OCI-LY7 (cell line): ENCODE measurements around the gene SPR. TPM values are rescaled to one million over a fixed set of nuclear protein-coding genes. Genes with fewer than 3 reads are reported as not detected.

Experiments used
- BruUV-seq: library from RNA; stranded (reverse); fragments of 400-500 nt; replicated peaks from 2 replicates; lab custom pipeline; 2021; lab: Mats Ljungman, UMichigan
- CTCF ChIA-PET: fragments of 300-600 bp; sonication (Branson Sonifier 250); formaldehyde crosslinking; loops from one replicate; lab custom pipeline; 2022; ENCODE audit warnings: antibody characterized with exemption; ENCODE audit not compliant: unreplicated experiment; lab: Charles Lee
- POLR2A ChIA-PET: fragments of 300-600 bp; sonication (Branson Sonifier 250); formaldehyde crosslinking; loops from one replicate; lab custom pipeline; 2022; ENCODE audit warnings: antibody characterized with exemption; lab: Charles Lee
- DNase-seq: peaks from one replicate; pipeline ENCODE4 v3.0.0-alpha.2; 2015; ENCODE audit warnings: low spot score
- H2AFZ ChIP-seq: fragments of 200-600 bp; sonication (generic), shearing (Covaris generic); 2 replicates; pipeline ENCODE4 v1.6.1; 2014; ENCODE audit warnings: mild to moderate bottlenecking, antibody characterized with exemption, low read length, moderate library complexity
- H3K27ac ChIP-seq: fragments of 200-600 bp; sonication (generic); 2 replicates; pipeline ENCODE4 v1.5.1; 2014; ENCODE audit warnings: mixed run types, low read depth, mild to moderate bottlenecking, moderate library complexity, low read length, inconsistent platforms; ENCODE audit not compliant: poor library complexity, severe bottlenecking
- H3K36me3 ChIP-seq: fragments of 200-600 bp; sonication (generic); 2 replicates; pipeline ENCODE4 v1.6.1; 2014; ENCODE audit warnings: mild to moderate bottlenecking, antibody characterized with exemption, low read length, moderate library complexity, mixed read lengths; ENCODE audit not compliant: insufficient read depth
- H3K4me1 ChIP-seq: fragments of 200-600 bp; sonication (generic); 2 replicates; pipeline ENCODE4 v1.5.1; 2014; ENCODE audit warnings: mild to moderate bottlenecking, low read length; ENCODE audit not compliant: insufficient read depth, poor library complexity, severe bottlenecking
- H3K4me2 ChIP-seq: fragments of 200-600 bp; sonication (generic); 2 replicates; pipeline ENCODE4 v1.6.1; 2014; ENCODE audit warnings: mild to moderate bottlenecking, low read length
- H3K4me3 ChIP-seq: fragments of 200-600 bp; sonication (generic); 2 replicates; pipeline ENCODE4 v1.5.1; 2014; ENCODE audit warnings: mild to moderate bottlenecking, low read depth, low read length; ENCODE audit not compliant: poor library complexity, severe bottlenecking
- H3K79me2 ChIP-seq: fragments of 200-600 bp; sonication (generic); 2 replicates; pipeline ENCODE4 v1.6.1; 2016; ENCODE audit warnings: low read depth, mild to moderate bottlenecking, low read length, moderate library complexity, mixed read lengths; ENCODE audit not compliant: insufficient read depth
- H3K9me2 ChIP-seq: fragments of 200-600 bp; sonication (generic); 2 replicates; pipeline ENCODE4 v1.6.1; 2016; ENCODE audit warnings: mild to moderate bottlenecking, low read length, mixed read lengths; ENCODE audit not compliant: insufficient read depth
- H3K9me3 ChIP-seq: fragments of 200-600 bp; sonication (generic); 2 replicates; pipeline ENCODE4 v1.6.1; 2014; ENCODE audit warnings: mild to moderate bottlenecking, mixed run types, low read length, mixed read lengths
- H4K20me1 ChIP-seq: fragments of 200-600 bp; sonication (generic); 2 replicates; pipeline ENCODE4 v1.6.1; 2014; ENCODE audit warnings: mild to moderate bottlenecking, antibody characterized with exemption, low read length, moderate library complexity, mixed read lengths; ENCODE audit not compliant: insufficient read depth
- EZH2phosphoT487 ChIP-seq: fragments of 200-600 bp; sonication (generic); IDR thresholded peaks from 2 replicates; pipeline ENCODE4 v1.6.1; 2018; ENCODE audit warnings: low read depth, borderline replicate concordance, mild to moderate bottlenecking, mixed run types, antibody characterized with exemption, low read length, moderate library complexity, mixed read lengths
- intact Hi-C: fragments of 100-400 bp; cut with micrococcal nuclease; formaldehyde crosslinking; loops from one replicate; pipeline ENCODE4 v1.10.0; 2022; ENCODE audit not compliant: unreplicated experiment
- total RNA-seq, 2 experiments: library from RNA; depleted of rRNA in 1 of 2; stranded (reverse); fragments of >200 nt in 1 of 2; shearing (Covaris generic) in 1 of 2; gene quantifications; 2 replicates each; pipeline ENCODE4 v1.2.3, GENCODE V29; 2014 to 2022
- TF ChIP-seq, protein P1 (sequence below): fragments of 200-600 bp; sonication (generic); conservative IDR thresholded peaks from 2 replicates; pipeline ENCODE4 v1.5.1; 2014; ENCODE audit warnings: mild to moderate bottlenecking, antibody characterized with exemption, low read length, moderate library complexity, mixed read lengths

Gene SPR
- total RNA-seq, 2 experiments from 2014 or later = not detected

DNA sequence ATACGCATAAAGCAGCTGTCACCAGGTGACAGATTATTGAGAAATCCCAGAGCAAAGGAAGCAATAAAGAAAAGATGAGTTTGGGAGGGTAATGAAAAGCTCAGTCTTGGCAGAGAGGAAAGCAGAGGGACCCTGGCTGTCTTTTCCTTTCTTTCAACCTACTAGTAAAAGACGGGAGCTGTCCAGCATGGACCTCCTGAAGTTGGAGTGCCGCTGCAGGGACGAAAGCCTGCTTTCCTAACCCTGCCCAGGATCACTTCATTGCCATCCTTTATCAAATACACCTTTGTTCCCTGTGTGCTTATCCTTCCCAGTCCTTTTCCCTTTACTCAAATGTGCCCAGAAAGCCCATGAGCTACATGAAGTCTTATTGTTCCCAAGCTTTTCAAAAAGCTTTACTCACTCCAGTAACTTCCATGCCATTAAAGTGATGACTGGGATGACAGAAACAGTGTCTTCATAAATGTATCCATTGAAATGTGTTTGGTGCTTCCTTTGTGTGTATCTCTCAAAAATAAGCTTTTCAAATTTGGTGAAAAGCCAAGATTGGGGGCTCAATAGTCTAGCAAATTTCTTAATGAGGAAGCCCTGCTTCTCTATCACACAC lies 3.7 kb upstream of the SPR start:
- Histone ChIP-seq H3K36me3 (no peaks in the 10 kb centered on the region), H3K79me2 (no peaks in the 10 kb centered on the region), H3K9me3 (no peaks in the 10 kb centered on the region), H3K9me2 (no peaks in the 10 kb centered on the region), H3K4me3 (no peak overlapping the region), H3K4me2 (no peak overlapping the region), H2AFZ (no peak overlapping the region), H3K27ac (no peak overlapping the region), H3K4me1 (no peaks in the 10 kb centered on the region), H4K20me1 (no peaks in the 10 kb centered on the region)
- no TSS peak for BruUV-seq
- CTCF ChIA-PET = no interaction called here
- intact Hi-C loops = no loop called here
- TF ChIP-seq, protein P1, sequence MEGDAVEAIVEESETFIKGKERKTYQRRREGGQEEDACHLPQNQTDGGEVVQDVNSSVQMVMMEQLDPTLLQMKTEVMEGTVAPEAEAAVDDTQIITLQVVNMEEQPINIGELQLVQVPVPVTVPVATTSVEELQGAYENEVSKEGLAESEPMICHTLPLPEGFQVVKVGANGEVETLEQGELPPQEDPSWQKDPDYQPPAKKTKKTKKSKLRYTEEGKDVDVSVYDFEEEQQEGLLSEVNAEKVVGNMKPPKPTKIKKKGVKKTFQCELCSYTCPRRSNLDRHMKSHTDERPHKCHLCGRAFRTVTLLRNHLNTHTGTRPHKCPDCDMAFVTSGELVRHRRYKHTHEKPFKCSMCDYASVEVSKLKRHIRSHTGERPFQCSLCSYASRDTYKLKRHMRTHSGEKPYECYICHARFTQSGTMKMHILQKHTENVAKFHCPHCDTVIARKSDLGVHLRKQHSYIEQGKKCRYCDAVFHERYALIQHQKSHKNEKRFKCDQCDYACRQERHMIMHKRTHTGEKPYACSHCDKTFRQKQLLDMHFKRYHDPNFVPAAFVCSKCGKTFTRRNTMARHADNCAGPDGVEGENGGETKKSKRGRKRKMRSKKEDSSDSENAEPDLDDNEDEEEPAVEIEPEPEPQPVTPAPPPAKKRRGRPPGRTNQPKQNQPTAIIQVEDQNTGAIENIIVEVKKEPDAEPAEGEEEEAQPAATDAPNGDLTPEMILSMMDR = no peak
- TF ChIP-seq EZH2phosphoT487 = no peak
- POLR2A ChIA-PET = interaction anchor here (0.5 to 0.8 kb wide), 2 partner anchors 47 to 56 kb away, joined by 3 to 4 read pairs; no protein-coding TSS in a partner anchor
- peak; percentile 20 for DNase-seq

DNA sequence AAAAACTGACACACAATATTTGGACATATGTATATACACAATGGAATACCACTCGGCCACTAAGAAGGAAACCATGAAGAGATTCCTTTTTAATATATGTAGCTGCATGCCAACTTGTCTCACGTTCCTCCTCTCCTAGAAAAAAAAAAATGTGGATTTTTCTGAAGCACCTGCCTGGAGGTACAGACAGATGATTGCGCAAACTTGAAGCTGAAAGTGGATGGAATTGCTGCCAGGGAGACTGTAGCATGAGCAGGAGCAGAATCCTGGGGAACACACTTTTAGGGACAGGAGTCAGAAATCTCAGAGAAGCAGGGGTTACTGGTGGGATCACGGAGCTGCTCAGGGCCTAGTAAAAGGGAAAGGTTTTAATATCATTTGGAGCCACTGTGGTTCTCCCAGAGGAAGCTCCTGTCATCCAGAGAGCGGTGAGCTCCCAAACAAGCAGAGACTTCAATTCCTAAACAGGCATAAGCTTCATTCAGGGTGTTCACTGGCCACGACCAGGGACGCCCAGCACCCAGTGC lies 640 bp upstream of the SPR start:
- POLR2A ChIA-PET = no interaction called here
- Histone ChIP-seq H3K4me3 (no peak overlapping the region), H3K9me3 (no peaks in the 10 kb centered on the region), H3K27ac (no peak overlapping the region), H3K9me2 (no peaks in the 10 kb centered on the region), H3K36me3 (no peaks in the 10 kb centered on the region), H2AFZ (no peak overlapping the region), H4K20me1 (no peaks in the 10 kb centered on the region), H3K4me1 (no peaks in the 10 kb centered on the region), H3K4me2 (no peak overlapping the region), H3K79me2 (no peaks in the 10 kb centered on the region)
- CTCF ChIA-PET = interaction anchor here (0.6 to 0.7 kb wide), 2 partner anchors 9 to 49 kb away, joined by 3 read pairs; no protein-coding TSS in a partner anchor
- intact Hi-C loops = no loop called here
- no peak for DNase-seq
- BruUV-seq = no TSS peak
- TF ChIP-seq, protein P1 = no peak
- TF ChIP-seq EZH2phosphoT487 = no peak
